ENCODE results near the gene CACNA2D2.
A peak's percentile ranks its signal among the peaks of the same experiment; 100 is the strongest.

DNA sequence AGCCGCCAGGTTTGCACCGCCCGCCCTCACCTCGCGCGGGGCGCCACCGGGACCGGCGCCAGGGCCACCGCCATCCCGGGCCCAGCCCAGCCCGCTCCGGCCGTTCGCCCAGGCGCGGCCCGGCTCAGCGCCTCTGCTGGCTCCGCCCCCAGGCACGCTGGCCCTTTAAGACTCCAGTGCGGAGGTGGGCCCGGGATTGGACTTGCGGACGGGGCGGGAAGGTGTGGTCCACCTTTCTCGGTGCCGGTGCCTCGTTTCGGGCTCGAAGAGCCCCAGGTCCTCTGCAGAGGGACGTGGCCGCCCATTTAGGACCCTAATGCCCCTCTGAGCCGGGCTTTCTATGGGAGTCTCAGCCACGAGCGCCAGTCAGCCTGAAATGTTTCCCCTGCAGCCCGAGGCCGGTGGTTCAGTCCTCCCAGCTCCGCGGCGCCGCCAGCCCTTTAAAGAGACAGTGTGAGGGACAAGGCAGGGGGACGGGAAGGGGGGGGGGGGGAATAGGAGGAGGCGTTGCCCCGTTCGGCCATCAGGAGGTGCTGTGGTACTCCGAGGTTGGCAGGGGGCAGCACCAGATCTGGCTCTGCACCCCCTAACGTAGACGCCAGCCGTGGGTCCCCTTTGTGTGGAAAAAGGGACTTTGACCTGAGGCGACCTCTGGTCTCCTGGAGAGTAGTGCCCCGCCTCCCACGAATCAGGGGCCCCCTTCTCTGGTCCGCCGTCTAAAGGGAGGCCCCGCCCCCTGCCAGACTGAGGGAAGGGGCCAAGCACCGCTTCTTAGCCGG is 181.9 kb downstream of the CACNA2D2 start:
- TF ChIP-seq, protein P1, sequence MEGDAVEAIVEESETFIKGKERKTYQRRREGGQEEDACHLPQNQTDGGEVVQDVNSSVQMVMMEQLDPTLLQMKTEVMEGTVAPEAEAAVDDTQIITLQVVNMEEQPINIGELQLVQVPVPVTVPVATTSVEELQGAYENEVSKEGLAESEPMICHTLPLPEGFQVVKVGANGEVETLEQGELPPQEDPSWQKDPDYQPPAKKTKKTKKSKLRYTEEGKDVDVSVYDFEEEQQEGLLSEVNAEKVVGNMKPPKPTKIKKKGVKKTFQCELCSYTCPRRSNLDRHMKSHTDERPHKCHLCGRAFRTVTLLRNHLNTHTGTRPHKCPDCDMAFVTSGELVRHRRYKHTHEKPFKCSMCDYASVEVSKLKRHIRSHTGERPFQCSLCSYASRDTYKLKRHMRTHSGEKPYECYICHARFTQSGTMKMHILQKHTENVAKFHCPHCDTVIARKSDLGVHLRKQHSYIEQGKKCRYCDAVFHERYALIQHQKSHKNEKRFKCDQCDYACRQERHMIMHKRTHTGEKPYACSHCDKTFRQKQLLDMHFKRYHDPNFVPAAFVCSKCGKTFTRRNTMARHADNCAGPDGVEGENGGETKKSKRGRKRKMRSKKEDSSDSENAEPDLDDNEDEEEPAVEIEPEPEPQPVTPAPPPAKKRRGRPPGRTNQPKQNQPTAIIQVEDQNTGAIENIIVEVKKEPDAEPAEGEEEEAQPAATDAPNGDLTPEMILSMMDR (conservative IDR thresholded peaks at IDR 0.05), result peak; percentile 62
- TF ChIP-seq EZH2 (IDR thresholded peaks at IDR 0.05; ENCODE audit: low read depth), result no peak

Data from PC-9 (cell line).